ENCODE measurements around the gene CCDC150. TPM values are rescaled to one million over a fixed set of nuclear protein-coding genes. Genes with fewer than 3 reads are reported as not detected.
A peak's percentile ranks its signal among the peaks of the same experiment; 100 is the strongest.

CCDC150 gene
- total and polyA plus RNA-seq, 2 of the 8 experiments (the other 6 are each of a cell fraction or from before 2014, with no cell fraction given), result 8.3 to 31.9 TPM

GRCh38 chr2:196653843-196654242 is 14.3 kb downstream of the CCDC150 start:
- no peak overlapping the region for H2AK5ac ChIP-seq (ENCODE audit: low read depth, low read length)
- H2AFZ ChIP-seq (ENCODE audit: low read length), result no peak overlapping the region
- H3K9me3 ChIP-seq (ENCODE audit: insufficient read depth in 2 of 2, low read depth in 1 of 2, low read length in 1 of 2), result peaks cover 51 to 52% of the 10 kb centered on the region in 2 experiments
- H3K79me1 ChIP-seq (ENCODE audit: low read depth, low read length), result peaks cover 3% of the 10 kb centered on the region; the same call in 1 of the 2 replicates
- DNase-seq (ENCODE audit: low read depth in 1 of 2, low spot score in 2 of 2) (no peak), FAIRE-seq (no peak)
- H2BK120ac ChIP-seq (replicated peaks; ENCODE audit: low read depth, low read length), result no peak overlapping the region
- no peaks in the 10 kb centered on the region; a peak in 1 of 7 replicates for H3K4me1 ChIP-seq (replicated peaks in 1 of 4; ENCODE audit: control insufficient read depth in 3 of 4, insufficient read depth in 4 of 4, low read length in 3 of 4)
- no peak overlapping the region for H3K23ac ChIP-seq (ENCODE audit: insufficient read length)
- H3K4me3 ChIP-seq (ENCODE audit: extremely low read depth in 1 of 4, insufficient read depth in 2 of 4, low read depth in 3 of 4, low read length in 4 of 4), result peak overlapping the region in 1 of 4 experiments; percentile 9; a peak in 1 of 8 replicates
- no peak overlapping the region for H2BK12ac ChIP-seq (ENCODE audit: low read depth, low read length)
- H3K18ac ChIP-seq (ENCODE audit: extremely low read depth, low read length), result no peak overlapping the region
- no peak overlapping the region for H2BK5ac ChIP-seq (ENCODE audit: low read depth, low read length)
- H4K5ac ChIP-seq (ENCODE audit: insufficient read length, low read depth, low read length), result no peak overlapping the region
- 88% methylated on average over 1 of the region's 1 CpG; no CpG with 5 or more reads in 1 of the 2 experiments for WGBS, 2 experiments (ENCODE audit: extremely low coverage in 1 of 2, insufficient coverage in 1 of 2, insufficient read length in 1 of 2, insufficient replicate concordance in 2 of 2, low coverage in 1 of 2, low lambda C conversion rate in 2 of 2, missing lambda C conversion rate in 1 of 2)
- H2BK15ac ChIP-seq (ENCODE audit: low read length), result no peak overlapping the region
- no peaks in the 10 kb centered on the region for H3K27me3 ChIP-seq (replicated peaks in 1 of 4; ENCODE audit: control insufficient read depth in 3 of 4, extremely low read depth in 1 of 4, insufficient read depth in 3 of 4, low read length in 3 of 4)
- peaks cover 4 to 76% of the 10 kb centered on the region in 2 experiments; a peak in 3 of 4 replicates for H3K79me2 ChIP-seq (ENCODE audit: control insufficient read depth in 1 of 2, insufficient read depth in 2 of 2, low read length in 2 of 2)
- ChIA-PET CTCF (ENCODE audit: partially characterized antibody) (no interaction called here), POLR2A (ENCODE audit: partially characterized antibody) (no interaction called here)
- no peak overlapping the region for H3K14ac ChIP-seq (ENCODE audit: insufficient read length)
- no peak overlapping the region for H2BK20ac ChIP-seq (ENCODE audit: low read length)
- peaks cover 0 to 55% (median 28%) of the 10 kb centered on the region in 4 experiments; a peak in 6 of 8 replicates for H3K36me3 ChIP-seq (ENCODE audit: control insufficient read depth in 2 of 4, insufficient read depth in 4 of 4, low read length in 3 of 4)
- H3K23me2 ChIP-seq (ENCODE audit: low read depth, low read length), result no peaks in the 10 kb centered on the region
- H4K8ac ChIP-seq (ENCODE audit: extremely low read depth, insufficient read depth, low read length), result no peak overlapping the region
- TF ChIP-seq SIN3A (conservative IDR thresholded peaks at IDR 0.05 in 1 of 2, IDR thresholded peaks at IDR 0.05 in 1 of 2; ENCODE audit: low read depth in 1 of 2, low read length in 2 of 2) (no peak), EGR1 (IDR thresholded peaks at IDR 0.05; ENCODE audit: borderline replicate concordance, low read depth, low read length) (no peak), SP4 (IDR thresholded peaks at IDR 0.05; ENCODE audit: low read length) (no peak), ZNF274 (IDR thresholded peaks at IDR 0.05; ENCODE audit: borderline replicate concordance, extremely low read depth, low read length) (peak; percentile 50; the same call in 1 of the 2 replicates)
- H4K91ac ChIP-seq (replicated peaks; ENCODE audit: insufficient read length, low read length), result no peak overlapping the region
- H3K9ac ChIP-seq (replicated peaks in 1 of 4; ENCODE audit: extremely low read depth in 1 of 4, low read depth in 3 of 4, low read length in 3 of 4), result no peak overlapping the region
- no peaks in the 10 kb centered on the region for H4K20me1 ChIP-seq (replicated peaks in 1 of 2; ENCODE audit: control insufficient read depth in 1 of 2, insufficient read depth in 2 of 2, low read length in 2 of 2)
- no peak overlapping the region for H3K27ac ChIP-seq (ENCODE audit: low read depth, low read length)
- H3K56ac ChIP-seq (replicated peaks; ENCODE audit: insufficient read length, low read depth, low read length), result no peak overlapping the region
- no peak overlapping the region for H3K4ac ChIP-seq (replicated peaks; ENCODE audit: insufficient read length, low read depth, low read length)
- H3K4me2 ChIP-seq (ENCODE audit: insufficient read depth in 1 of 2, low read depth in 2 of 2, low read length in 2 of 2), result no peak overlapping the region
